Activated T-helper 1 cell treated with Interleukin-2 at 50 U/mL for 16 hours (primary cell): ENCODE measurements around the gene KCNQ2.

ENCODE experiments used
- DNase-seq: peaks from one replicate; pipeline ENCODE4 v3.0.0-alpha.2; 2020; ENCODE audit warnings: low read depth

Gene KCNQ2

GRCh38 chr20:63356931-63357879 is 115.2 kb downstream of the KCNQ2 start:
- DNase-seq = no peak

GRCh38 chr20:63356511-63356910 is 115.9 kb downstream of the KCNQ2 start:
- no peak for DNase-seq

GRCh38 chr20:63355781-63356295 is 116.6 kb downstream of the KCNQ2 start:
- no peak for DNase-seq

GRCh38 chr20:63354636-63355350 is 117.7 kb downstream of the KCNQ2 start:
- no peak for DNase-seq

GRCh38 chr20:63352811-63353221 is 119.6 kb downstream of the KCNQ2 start:
- DNase-seq = no peak

- no peak for DNase-seq
Measured at GRCh38 chr20:63351811-63352591, 120.5 kb downstream of the KCNQ2 start.

- DNase-seq = no peak
Measured at GRCh38 chr20:63351326-63351700, 121.1 kb downstream of the KCNQ2 start.

GRCh38 chr20:63350597-63351325 is 121.7 kb downstream of the KCNQ2 start:
- no peak for DNase-seq
